Measurements from ENCODE around the gene GAL3ST2.

Gene GAL3ST2

DNA sequence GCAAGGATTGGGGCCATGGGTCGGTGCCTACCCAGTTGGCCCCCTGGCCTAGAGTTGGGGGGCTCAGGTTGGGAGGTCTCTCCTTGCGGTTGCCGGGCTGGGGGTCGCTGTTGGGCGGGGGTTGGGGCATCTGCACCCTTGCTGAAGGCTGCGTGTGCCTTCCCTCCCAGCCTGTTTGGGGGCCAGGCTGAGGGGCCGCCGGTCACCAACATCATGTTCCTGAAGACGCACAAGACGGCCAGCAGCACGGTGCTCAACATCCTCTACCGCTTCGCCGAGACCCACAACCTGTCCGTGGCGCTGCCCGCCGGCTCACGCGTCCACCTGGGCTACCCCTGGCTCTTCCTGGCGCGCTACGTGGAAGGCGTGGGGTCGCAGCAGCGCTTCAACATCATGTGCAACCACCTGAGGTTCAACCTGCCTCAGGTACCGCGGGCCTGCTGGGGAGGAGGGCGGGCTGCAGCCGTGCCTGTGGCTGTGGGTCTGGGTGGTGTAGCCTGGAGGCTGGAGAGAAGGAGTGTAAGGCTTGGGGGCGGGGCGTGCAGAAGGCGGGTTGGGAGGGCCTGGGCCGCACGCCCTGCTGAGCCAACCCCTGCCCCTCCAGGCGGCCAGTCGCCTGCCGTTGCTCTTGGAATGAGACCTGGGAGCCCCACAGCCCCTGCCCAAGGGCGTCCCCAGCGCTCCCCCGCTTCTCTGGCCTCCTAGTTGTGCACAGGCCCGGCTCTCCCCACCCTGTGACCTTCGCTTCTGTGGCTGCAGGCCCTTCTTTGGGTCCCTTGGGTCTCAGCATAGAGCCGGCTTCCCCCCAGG, 25.2 kb downstream of the GAL3ST2 start:
- Histone ChIP-seq H3K4me1 (ENCODE audit: control insufficient read depth, low read length) (peaks cover 8% of the 10 kb centered on the region; the same call in 1 of the 2 replicates), H3K9me3 (ENCODE audit: control insufficient read depth, insufficient read depth, low read length) (no peaks in the 10 kb centered on the region), H4K20me1 (ENCODE audit: control insufficient read depth, insufficient read depth, low read depth, low read length) (0 out of 2 replicates have a peak, but pooled peaks cover 4% of the 10 kb centered on the region), H3K79me2 (ENCODE audit: control insufficient read depth, low read length) (no peaks in the 10 kb centered on the region), H3K36me3 (ENCODE audit: control insufficient read depth, low read length) (no peaks in the 10 kb centered on the region), H3K9me2 (replicated peaks; ENCODE audit: control insufficient read depth, low read length) (no peaks in the 10 kb centered on the region), H3K27me3 (ENCODE audit: control insufficient read depth, low read length) (peaks cover 20% of the 10 kb centered on the region), H3K27ac (ENCODE audit: low read depth, low read length) (no peak overlapping the region), H3K4me2 (ENCODE audit: low read length) (no peak overlapping the region), H3K4me3 (ENCODE audit: low read length) (no peak overlapping the region), H3F3A (ENCODE audit: control insufficient read depth, insufficient read depth) (no peaks in the 10 kb centered on the region)
- no peak for TF ChIP-seq EZH2phosphoT487 (IDR thresholded peaks at IDR 0.05; ENCODE audit: borderline replicate concordance, low read length)
- TF ChIP-seq, protein P1, sequence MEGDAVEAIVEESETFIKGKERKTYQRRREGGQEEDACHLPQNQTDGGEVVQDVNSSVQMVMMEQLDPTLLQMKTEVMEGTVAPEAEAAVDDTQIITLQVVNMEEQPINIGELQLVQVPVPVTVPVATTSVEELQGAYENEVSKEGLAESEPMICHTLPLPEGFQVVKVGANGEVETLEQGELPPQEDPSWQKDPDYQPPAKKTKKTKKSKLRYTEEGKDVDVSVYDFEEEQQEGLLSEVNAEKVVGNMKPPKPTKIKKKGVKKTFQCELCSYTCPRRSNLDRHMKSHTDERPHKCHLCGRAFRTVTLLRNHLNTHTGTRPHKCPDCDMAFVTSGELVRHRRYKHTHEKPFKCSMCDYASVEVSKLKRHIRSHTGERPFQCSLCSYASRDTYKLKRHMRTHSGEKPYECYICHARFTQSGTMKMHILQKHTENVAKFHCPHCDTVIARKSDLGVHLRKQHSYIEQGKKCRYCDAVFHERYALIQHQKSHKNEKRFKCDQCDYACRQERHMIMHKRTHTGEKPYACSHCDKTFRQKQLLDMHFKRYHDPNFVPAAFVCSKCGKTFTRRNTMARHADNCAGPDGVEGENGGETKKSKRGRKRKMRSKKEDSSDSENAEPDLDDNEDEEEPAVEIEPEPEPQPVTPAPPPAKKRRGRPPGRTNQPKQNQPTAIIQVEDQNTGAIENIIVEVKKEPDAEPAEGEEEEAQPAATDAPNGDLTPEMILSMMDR (IDR thresholded peaks at IDR 0.05; ENCODE audit: low read depth, low read length, poor library complexity, severe bottlenecking) = no peak

DNA sequence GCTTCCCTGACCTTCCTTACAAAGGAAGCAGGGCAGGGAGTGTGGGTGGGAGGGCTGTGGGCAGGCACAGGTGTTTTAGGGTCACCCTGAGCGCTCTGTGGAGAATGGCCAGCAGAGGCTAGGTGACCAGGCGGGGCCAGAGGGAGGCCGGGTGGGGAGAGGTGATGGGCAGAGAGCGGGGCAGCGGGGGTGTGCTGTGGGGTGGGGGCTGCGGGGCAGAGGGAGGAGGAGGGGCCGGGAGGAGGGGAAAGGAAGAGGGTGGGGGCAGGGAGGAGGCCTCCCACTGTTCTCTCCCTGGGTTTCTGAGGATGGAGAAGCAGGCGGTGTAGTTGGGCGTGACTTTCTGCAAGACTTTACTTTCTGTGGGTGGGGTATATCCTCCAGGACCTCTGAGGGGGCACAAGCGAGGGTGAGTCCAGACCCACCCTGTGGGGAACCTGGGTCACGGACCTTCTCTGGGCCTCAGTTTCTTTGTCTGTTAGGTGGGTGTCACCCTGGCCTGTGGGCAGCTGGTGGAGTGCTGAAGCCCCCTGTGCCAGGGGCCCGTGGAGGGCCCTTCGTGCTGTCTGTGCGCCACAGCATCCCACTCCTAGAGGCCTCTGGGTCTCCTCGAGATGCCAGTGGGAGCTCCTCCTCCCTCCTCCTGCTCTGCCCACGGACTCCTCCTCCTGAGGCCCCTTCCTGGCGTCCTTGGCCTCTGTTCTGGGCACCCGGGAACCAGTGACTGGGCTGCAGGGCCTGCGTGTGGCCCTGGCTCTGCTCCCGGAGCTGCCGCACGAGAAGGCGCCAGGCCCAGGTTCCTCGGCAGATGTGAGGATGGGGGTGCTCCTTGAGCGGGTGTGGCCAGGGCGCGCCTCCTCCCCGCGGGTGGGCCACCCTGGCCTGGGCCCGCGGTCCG, 26.0 kb downstream of the GAL3ST2 start:
- H3K4me2 ChIP-seq (ENCODE audit: low read length) = no peak overlapping the region

DNA sequence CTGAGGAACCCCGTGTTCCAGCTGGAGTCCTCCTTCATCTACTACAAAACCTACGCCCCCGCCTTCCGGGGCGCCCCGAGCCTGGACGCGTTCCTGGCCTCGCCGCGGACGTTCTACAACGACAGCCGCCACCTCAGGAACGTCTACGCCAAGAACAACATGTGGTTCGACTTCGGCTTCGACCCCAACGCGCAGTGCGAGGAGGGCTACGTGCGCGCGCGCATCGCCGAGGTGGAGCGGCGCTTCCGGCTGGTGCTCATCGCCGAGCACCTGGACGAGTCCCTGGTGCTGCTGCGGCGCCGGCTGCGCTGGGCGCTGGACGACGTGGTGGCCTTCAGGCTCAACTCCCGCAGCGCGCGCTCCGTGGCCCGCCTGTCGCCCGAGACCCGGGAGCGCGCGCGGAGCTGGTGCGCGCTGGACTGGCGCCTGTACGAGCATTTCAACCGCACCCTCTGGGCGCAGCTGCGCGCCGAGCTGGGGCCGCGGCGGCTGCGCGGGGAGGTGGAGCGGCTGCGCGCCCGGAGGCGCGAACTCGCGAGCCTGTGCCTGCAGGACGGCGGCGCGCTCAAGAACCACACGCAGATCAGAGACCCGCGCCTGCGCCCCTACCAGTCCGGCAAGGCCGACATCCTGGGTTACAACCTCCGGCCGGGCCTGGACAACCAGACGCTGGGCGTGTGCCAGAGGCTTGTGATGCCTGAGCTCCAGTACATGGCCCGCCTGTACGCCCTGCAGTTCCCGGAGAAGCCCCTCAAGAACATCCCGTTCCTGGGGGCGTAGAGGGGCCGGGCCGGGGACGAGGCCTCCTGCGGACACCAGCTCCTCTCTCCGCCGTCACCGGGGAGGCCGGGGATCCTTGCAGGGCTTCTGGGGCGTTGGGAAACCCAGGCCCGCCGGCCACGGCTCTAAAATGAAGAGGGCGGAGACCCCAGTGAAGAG, 27.0 kb downstream of the GAL3ST2 start:
- TF ChIP-seq, protein P1 (IDR thresholded peaks at IDR 0.05; ENCODE audit: low read depth, low read length, poor library complexity, severe bottlenecking) = no peak
- no peak for TF ChIP-seq EZH2phosphoT487 (IDR thresholded peaks at IDR 0.05; ENCODE audit: borderline replicate concordance, low read length)
- no peak overlapping the region for H3K27ac ChIP-seq (ENCODE audit: low read depth, low read length)
- no peaks in the 10 kb centered on the region for H3K9me3 ChIP-seq (ENCODE audit: control insufficient read depth, insufficient read depth, low read length)
- peaks cover 8% of the 10 kb centered on the region; the same call in 1 of the 2 replicates for H3K4me1 ChIP-seq (ENCODE audit: control insufficient read depth, low read length)
- no peaks in the 10 kb centered on the region for H3K36me3 ChIP-seq (ENCODE audit: control insufficient read depth, low read length)
- H3K4me2 ChIP-seq (ENCODE audit: low read length) = peak overlapping the region; percentile 50
- H3K79me2 ChIP-seq (ENCODE audit: control insufficient read depth, low read length) = no peaks in the 10 kb centered on the region
- H3K9me2 ChIP-seq (replicated peaks; ENCODE audit: control insufficient read depth, low read length) = no peaks in the 10 kb centered on the region
- H3K27me3 ChIP-seq (ENCODE audit: control insufficient read depth, low read length) = peaks cover 20% of the 10 kb centered on the region
- H3F3A ChIP-seq (ENCODE audit: control insufficient read depth, insufficient read depth) = no peaks in the 10 kb centered on the region
- 0 out of 2 replicates have a peak, but pooled peaks cover 4% of the 10 kb centered on the region for H4K20me1 ChIP-seq (ENCODE audit: control insufficient read depth, insufficient read depth, low read depth, low read length)
- peak overlapping the region; percentile 25; the same call in 1 of the 2 replicates for H3K4me3 ChIP-seq (ENCODE audit: low read length)

More for the DNA sequence above, 26.0 kb downstream of the GAL3ST2 start:
- no peak overlapping the region for H3K27ac ChIP-seq (ENCODE audit: low read depth, low read length)
- H3K79me2 ChIP-seq (ENCODE audit: control insufficient read depth, low read length) = no peaks in the 10 kb centered on the region
- peaks cover 8% of the 10 kb centered on the region; the same call in 1 of the 2 replicates for H3K4me1 ChIP-seq (ENCODE audit: control insufficient read depth, low read length)
- no peaks in the 10 kb centered on the region for H3K36me3 ChIP-seq (ENCODE audit: control insufficient read depth, low read length)
- no peaks in the 10 kb centered on the region for H3K9me2 ChIP-seq (replicated peaks; ENCODE audit: control insufficient read depth, low read length)
- no peak overlapping the region for H3K4me3 ChIP-seq (ENCODE audit: low read length)
- H3K9me3 ChIP-seq (ENCODE audit: control insufficient read depth, insufficient read depth, low read length) = no peaks in the 10 kb centered on the region
- H3K27me3 ChIP-seq (ENCODE audit: control insufficient read depth, low read length) = peaks cover 20% of the 10 kb centered on the region
- no peaks in the 10 kb centered on the region for H3F3A ChIP-seq (ENCODE audit: control insufficient read depth, insufficient read depth)
- H4K20me1 ChIP-seq (ENCODE audit: control insufficient read depth, insufficient read depth, low read depth, low read length) = 0 out of 2 replicates have a peak, but pooled peaks cover 4% of the 10 kb centered on the region
- TF ChIP-seq, protein P1 (IDR thresholded peaks at IDR 0.05; ENCODE audit: low read depth, low read length, poor library complexity, severe bottlenecking) = no peak
- TF ChIP-seq EZH2phosphoT487 (IDR thresholded peaks at IDR 0.05; ENCODE audit: borderline replicate concordance, low read length) = no peak

Measured in DOHH2 (cell line).